ENCODE data around the gene PLEKHM3.
"Not testable (repeated sequence)": the region's sequence is repeated elsewhere in the genome, so short reads cannot be mapped to it uniquely, and the experiment has no call there.

The PLEKHM3 gene

DNA sequence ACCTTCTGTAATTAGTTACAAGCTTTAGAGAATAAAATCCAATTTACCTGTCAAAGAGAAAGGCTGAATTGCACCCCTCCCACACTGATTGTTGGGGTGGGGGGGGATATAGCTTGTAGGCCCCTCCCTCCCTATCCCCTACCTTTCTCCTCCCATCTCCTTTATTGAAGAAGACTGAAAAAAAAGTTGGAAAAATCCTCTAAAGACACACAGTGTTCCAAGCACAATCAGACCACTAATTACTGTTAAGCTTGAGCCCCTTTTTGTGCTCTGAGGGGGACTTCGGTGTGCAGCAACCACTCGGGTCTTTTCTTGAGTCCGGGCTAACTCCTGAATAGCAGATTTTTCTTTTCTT is 212.6 kb downstream of the PLEKHM3 start:
- H3K27ac ChIP-seq (ENCODE audit: low read depth, low read length) = no peak overlapping the region
- no peak overlapping the region for H3K4me2 ChIP-seq (ENCODE audit: low read depth, low read length, poor library complexity, severe bottlenecking)

GRCh38 chr2:207812058-207812725 is 213.1 kb downstream of the PLEKHM3 start:
- H3K9me2 ChIP-seq (replicated peaks; ENCODE audit: insufficient read depth, low read length) = no peaks in the 10 kb centered on the region
- no peaks in the 10 kb centered on the region for H4K20me1 ChIP-seq (ENCODE audit: low read depth, low read length)
- no peaks in the 10 kb centered on the region for H3K9me3 ChIP-seq (ENCODE audit: insufficient read depth, low read length)
- H3K27ac ChIP-seq (ENCODE audit: low read depth, low read length) = no peak overlapping the region
- no peak overlapping the region for H3K4me3 ChIP-seq (ENCODE audit: insufficient read depth, low read length, poor library complexity, severe bottlenecking)
- no peaks in the 10 kb centered on the region for H3K36me3 ChIP-seq (ENCODE audit: low read length)
- H3K79me2 ChIP-seq (ENCODE audit: insufficient read depth, low read length) = no peaks in the 10 kb centered on the region
- H3K4me2 ChIP-seq (ENCODE audit: low read depth, low read length, poor library complexity, severe bottlenecking) = no peak overlapping the region
- no peak for TF ChIP-seq EZH2phosphoT487 (conservative IDR thresholded peaks at IDR 0.05; ENCODE audit: low read length)
- TF ChIP-seq, protein P1, sequence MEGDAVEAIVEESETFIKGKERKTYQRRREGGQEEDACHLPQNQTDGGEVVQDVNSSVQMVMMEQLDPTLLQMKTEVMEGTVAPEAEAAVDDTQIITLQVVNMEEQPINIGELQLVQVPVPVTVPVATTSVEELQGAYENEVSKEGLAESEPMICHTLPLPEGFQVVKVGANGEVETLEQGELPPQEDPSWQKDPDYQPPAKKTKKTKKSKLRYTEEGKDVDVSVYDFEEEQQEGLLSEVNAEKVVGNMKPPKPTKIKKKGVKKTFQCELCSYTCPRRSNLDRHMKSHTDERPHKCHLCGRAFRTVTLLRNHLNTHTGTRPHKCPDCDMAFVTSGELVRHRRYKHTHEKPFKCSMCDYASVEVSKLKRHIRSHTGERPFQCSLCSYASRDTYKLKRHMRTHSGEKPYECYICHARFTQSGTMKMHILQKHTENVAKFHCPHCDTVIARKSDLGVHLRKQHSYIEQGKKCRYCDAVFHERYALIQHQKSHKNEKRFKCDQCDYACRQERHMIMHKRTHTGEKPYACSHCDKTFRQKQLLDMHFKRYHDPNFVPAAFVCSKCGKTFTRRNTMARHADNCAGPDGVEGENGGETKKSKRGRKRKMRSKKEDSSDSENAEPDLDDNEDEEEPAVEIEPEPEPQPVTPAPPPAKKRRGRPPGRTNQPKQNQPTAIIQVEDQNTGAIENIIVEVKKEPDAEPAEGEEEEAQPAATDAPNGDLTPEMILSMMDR (IDR thresholded peaks at IDR 0.05; ENCODE audit: insufficient read depth, low read length, poor library complexity, severe bottlenecking) = no peak
- H2AFZ ChIP-seq (ENCODE audit: low read depth, low read length, severe bottlenecking) = no peak overlapping the region
- no peaks in the 10 kb centered on the region for H3K27me3 ChIP-seq (ENCODE audit: low read length)
- no peaks in the 10 kb centered on the region for H3F3A ChIP-seq (ENCODE audit: insufficient read depth)
- no peak overlapping the region for H3K9ac ChIP-seq (ENCODE audit: low read length)

More for the DNA sequence above, 212.6 kb downstream of the PLEKHM3 start:
- no peak for TF ChIP-seq EZH2phosphoT487 (conservative IDR thresholded peaks at IDR 0.05; ENCODE audit: low read length)
- TF ChIP-seq, protein P1 (IDR thresholded peaks at IDR 0.05; ENCODE audit: insufficient read depth, low read length, poor library complexity, severe bottlenecking) = no peak
- Histone ChIP-seq H3K9me2 (replicated peaks; ENCODE audit: insufficient read depth, low read length) (no peaks in the 10 kb centered on the region), H3K36me3 (ENCODE audit: low read length) (no peaks in the 10 kb centered on the region), H3K9ac (ENCODE audit: low read length) (no peak overlapping the region), H3K27me3 (ENCODE audit: low read length) (no peaks in the 10 kb centered on the region), H3K4me3 (ENCODE audit: insufficient read depth, low read length, poor library complexity, severe bottlenecking) (no peak overlapping the region), H2AFZ (ENCODE audit: low read depth, low read length, severe bottlenecking) (no peak overlapping the region), H4K20me1 (ENCODE audit: low read depth, low read length) (no peaks in the 10 kb centered on the region), H3F3A (ENCODE audit: insufficient read depth) (no peaks in the 10 kb centered on the region), H3K9me3 (ENCODE audit: insufficient read depth, low read length) (no peaks in the 10 kb centered on the region), H3K79me2 (ENCODE audit: insufficient read depth, low read length) (no peaks in the 10 kb centered on the region)

DNA sequence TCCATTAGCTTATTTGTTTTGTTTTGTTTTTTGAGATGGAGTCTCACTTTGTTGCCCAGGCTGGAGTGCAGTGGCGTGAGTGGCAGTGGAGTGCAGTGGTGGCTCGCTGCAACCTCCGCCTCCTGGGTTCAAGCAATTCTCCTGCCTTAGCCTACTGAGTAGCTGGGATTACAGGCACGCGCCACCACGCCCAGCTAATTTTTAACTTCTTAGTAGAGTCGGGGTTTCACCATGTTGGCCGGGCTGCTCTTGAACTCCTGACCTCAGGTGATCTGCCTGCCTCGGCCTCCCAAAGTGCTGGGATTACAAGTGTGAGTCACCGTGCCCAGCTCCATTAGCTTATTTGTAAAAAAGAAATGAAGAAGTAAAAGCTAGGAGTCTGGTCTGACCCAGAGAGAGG is 213.7 kb downstream of the PLEKHM3 start:
- not testable (repeated sequence) for H3K36me3 ChIP-seq (ENCODE audit: low read length); H3K4me3 ChIP-seq (ENCODE audit: insufficient read depth, low read length, poor library complexity, severe bottlenecking); H3K27me3 ChIP-seq (ENCODE audit: low read length); H3F3A ChIP-seq (ENCODE audit: insufficient read depth); H4K20me1 ChIP-seq (ENCODE audit: low read depth, low read length); H3K79me2 ChIP-seq (ENCODE audit: insufficient read depth, low read length); H3K9me3 ChIP-seq (ENCODE audit: insufficient read depth, low read length); H3K4me2 ChIP-seq (ENCODE audit: low read depth, low read length, poor library complexity, severe bottlenecking); H3K9me2 ChIP-seq (replicated peaks; ENCODE audit: insufficient read depth, low read length); H3K27ac ChIP-seq (ENCODE audit: low read depth, low read length); H3K9ac ChIP-seq (ENCODE audit: low read length); H2AFZ ChIP-seq (ENCODE audit: low read depth, low read length, severe bottlenecking)

GRCh38 chr2:207810200-207810788 is 215.0 kb downstream of the PLEKHM3 start:
- H3K36me3 ChIP-seq (ENCODE audit: low read length) = no peaks in the 10 kb centered on the region
- no peaks in the 10 kb centered on the region for H3K9me3 ChIP-seq (ENCODE audit: insufficient read depth, low read length)
- H3K4me3 ChIP-seq (ENCODE audit: insufficient read depth, low read length, poor library complexity, severe bottlenecking) = no peak overlapping the region
- H3K79me2 ChIP-seq (ENCODE audit: insufficient read depth, low read length) = no peaks in the 10 kb centered on the region
- no peaks in the 10 kb centered on the region for H3K27me3 ChIP-seq (ENCODE audit: low read length)
- no peak overlapping the region for H2AFZ ChIP-seq (ENCODE audit: low read depth, low read length, severe bottlenecking)
- no peak overlapping the region for H3K4me2 ChIP-seq (ENCODE audit: low read depth, low read length, poor library complexity, severe bottlenecking)
- no peaks in the 10 kb centered on the region for H3F3A ChIP-seq (ENCODE audit: insufficient read depth)
- no peak overlapping the region for H3K27ac ChIP-seq (ENCODE audit: low read depth, low read length)
- TF ChIP-seq, protein P1 (IDR thresholded peaks at IDR 0.05; ENCODE audit: insufficient read depth, low read length, poor library complexity, severe bottlenecking) = no peak
- TF ChIP-seq EZH2phosphoT487 (conservative IDR thresholded peaks at IDR 0.05; ENCODE audit: low read length) = no peak
- H3K9me2 ChIP-seq (replicated peaks; ENCODE audit: insufficient read depth, low read length) = no peaks in the 10 kb centered on the region
- H3K9ac ChIP-seq (ENCODE audit: low read length) = no peak overlapping the region
- H4K20me1 ChIP-seq (ENCODE audit: low read depth, low read length) = no peaks in the 10 kb centered on the region
